NCI-H1092 (cell line): ENCODE results near the gene SPSB2.

ENCODE experiments used
- DNase-seq: peaks from one replicate; lab custom pipeline; 2025; lab: John Stamatoyannopoulos, UW

Gene SPSB2

GRCh38 chr12:6832125-6832524, 41.0 kb downstream of the SPSB2 start:
- DNase-seq, result no peak

- no peak for DNase-seq
Measured at GRCh38 chr12:6831450-6831995, 41.6 kb downstream of the SPSB2 start.

GRCh38 chr12:6830999-6831398, 42.1 kb downstream of the SPSB2 start:
- DNase-seq, result no peak

- no peak for DNase-seq
Measured at GRCh38 chr12:6830286-6830890, 42.7 kb downstream of the SPSB2 start.

- DNase-seq, result no peak
Measured at GRCh38 chr12:6829536-6830220, 43.4 kb downstream of the SPSB2 start.

- no peak for DNase-seq
Measured at GRCh38 chr12:6828781-6829535, 44.1 kb downstream of the SPSB2 start.

GRCh38 chr12:6827982-6828780, 44.9 kb downstream of the SPSB2 start, which contains the start of gene P3H3:
Gene P3H3 (plus strand): TSS chr12:6828407. CDS start chr12:6828441, 34 bp downstream.
- no peak for DNase-seq

GRCh38 chr12:6827437-6827911, 45.6 kb downstream of the SPSB2 start:
- DNase-seq, result peak; percentile 58

- no peak for DNase-seq
Measured at GRCh38 chr12:6826734-6827436, 46.2 kb downstream of the SPSB2 start.

- DNase-seq, result no peak
Measured at GRCh38 chr12:6826125-6826733, 46.9 kb downstream of the SPSB2 start.

GRCh38 chr12:6825398-6826124, 47.5 kb downstream of the SPSB2 start:
- peak; percentile 56 for DNase-seq

- no peak for DNase-seq
Measured at GRCh38 chr12:6824901-6825381, 48.2 kb downstream of the SPSB2 start.

GRCh38 chr12:6824085-6824775, 48.9 kb downstream of the SPSB2 start:
- DNase-seq, result no peak

GRCh38 chr12:6823182-6824084, 49.7 kb downstream of the SPSB2 start:
- no peak for DNase-seq

- DNase-seq, result no peak
Measured at GRCh38 chr12:6822426-6823135, 50.5 kb downstream of the SPSB2 start.

GRCh38 chr12:6821591-6822425, 51.3 kb downstream of the SPSB2 start, which contains the start of gene GPR162:
Gene GPR162 (plus strand): TSS chr12:6821821. CDS start chr12:6823899, 2,078 bp downstream.
- DNase-seq, result peak; percentile 56
